ENCODE results near the gene GCSAM. TPM values are rescaled to one million over a fixed set of nuclear protein-coding genes. Genes with fewer than 3 reads are reported as not detected.

GCSAM gene
- total RNA-seq, 1 experiment from 2014 or later, result not detected

DNA sequence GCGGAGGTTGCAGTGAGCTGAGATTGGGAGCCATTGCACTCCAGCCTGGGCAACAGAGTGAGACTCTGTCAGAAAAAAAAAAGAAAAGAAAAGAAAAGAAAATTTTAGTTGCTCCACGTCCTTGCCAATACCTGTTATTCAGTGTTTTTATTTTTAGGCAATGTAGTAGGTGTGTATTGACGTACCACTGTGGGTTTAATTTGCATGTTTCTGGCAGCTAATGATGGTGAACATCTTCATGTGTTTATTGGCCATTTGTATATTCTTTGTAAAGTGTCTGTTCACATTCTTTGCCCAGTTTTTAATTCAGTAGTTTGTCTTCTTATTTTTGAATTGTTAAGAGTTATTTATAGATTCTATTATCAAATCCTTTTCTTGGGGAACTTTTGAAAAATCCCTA, 38.1 kb upstream of the GCSAM start:
- BruUV-seq (replicated peaks), result no TSS peak
- H3K36me3 ChIP-seq (ENCODE audit: low read depth), result no peaks in the 10 kb centered on the region
- no peak for DNase-seq

DNA sequence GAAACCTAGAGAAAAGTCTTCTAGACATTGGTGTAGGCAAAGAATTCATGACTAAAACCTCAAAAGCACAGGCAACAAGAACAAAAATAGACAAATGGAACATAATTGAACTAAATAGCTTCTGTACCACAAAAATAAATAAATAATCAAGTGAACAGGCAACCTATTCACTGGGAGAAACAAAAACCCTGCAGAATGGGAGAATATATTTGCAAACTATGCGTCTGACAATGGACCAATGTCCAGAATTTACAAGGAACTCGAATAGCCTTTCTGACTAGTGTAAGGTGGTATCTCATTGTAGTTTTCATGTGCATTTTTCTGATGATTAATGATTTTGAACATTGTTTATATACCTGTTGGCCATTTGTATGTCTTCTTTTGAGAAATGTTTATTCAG, 37.0 kb upstream of the GCSAM start:
- intact Hi-C loops (cut with micrococcal nuclease; ENCODE audit: unreplicated experiment), result no loop called here
- CTCF ChIA-PET, result no interaction called here

More for the DNA sequence above, 38.1 kb upstream of the GCSAM start:
- no peaks in the 10 kb centered on the region for H3K4me1 ChIP-seq (replicated peaks; ENCODE audit: insufficient read depth)
- H3F3A ChIP-seq (ENCODE audit: insufficient read depth, low read depth), result no peaks in the 10 kb centered on the region
- POLR2A ChIA-PET (ENCODE audit: unreplicated experiment), result no interaction called here
- CTCF ChIA-PET, result no interaction called here
- no peak overlapping the region for H3K4me2 ChIP-seq
- H3K27me3 ChIP-seq (ENCODE audit: insufficient read depth, low read depth), result 0 out of 2 replicates have a peak, but pooled peaks cover 10% of the 10 kb centered on the region
- no peaks in the 10 kb centered on the region for H3K79me2 ChIP-seq (ENCODE audit: low read depth)
- no peak for TF ChIP-seq EZH2 (IDR thresholded peaks at IDR 0.05; ENCODE audit: low read depth)
- TF ChIP-seq, protein P1, sequence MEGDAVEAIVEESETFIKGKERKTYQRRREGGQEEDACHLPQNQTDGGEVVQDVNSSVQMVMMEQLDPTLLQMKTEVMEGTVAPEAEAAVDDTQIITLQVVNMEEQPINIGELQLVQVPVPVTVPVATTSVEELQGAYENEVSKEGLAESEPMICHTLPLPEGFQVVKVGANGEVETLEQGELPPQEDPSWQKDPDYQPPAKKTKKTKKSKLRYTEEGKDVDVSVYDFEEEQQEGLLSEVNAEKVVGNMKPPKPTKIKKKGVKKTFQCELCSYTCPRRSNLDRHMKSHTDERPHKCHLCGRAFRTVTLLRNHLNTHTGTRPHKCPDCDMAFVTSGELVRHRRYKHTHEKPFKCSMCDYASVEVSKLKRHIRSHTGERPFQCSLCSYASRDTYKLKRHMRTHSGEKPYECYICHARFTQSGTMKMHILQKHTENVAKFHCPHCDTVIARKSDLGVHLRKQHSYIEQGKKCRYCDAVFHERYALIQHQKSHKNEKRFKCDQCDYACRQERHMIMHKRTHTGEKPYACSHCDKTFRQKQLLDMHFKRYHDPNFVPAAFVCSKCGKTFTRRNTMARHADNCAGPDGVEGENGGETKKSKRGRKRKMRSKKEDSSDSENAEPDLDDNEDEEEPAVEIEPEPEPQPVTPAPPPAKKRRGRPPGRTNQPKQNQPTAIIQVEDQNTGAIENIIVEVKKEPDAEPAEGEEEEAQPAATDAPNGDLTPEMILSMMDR (conservative IDR thresholded peaks at IDR 0.05), result no peak
- H3K27ac ChIP-seq, result no peak overlapping the region
- intact Hi-C loops (cut with micrococcal nuclease; ENCODE audit: unreplicated experiment), result no loop called here
- H2AFZ ChIP-seq, result no peak overlapping the region
- no peak overlapping the region for H3K4me3 ChIP-seq
- no peaks in the 10 kb centered on the region for H3K9me3 ChIP-seq (ENCODE audit: insufficient read depth, low read depth)
- no peaks in the 10 kb centered on the region for H3K9me2 ChIP-seq (ENCODE audit: insufficient read depth)
- H4K20me1 ChIP-seq (ENCODE audit: insufficient read depth), result no peaks in the 10 kb centered on the region

DNA sequence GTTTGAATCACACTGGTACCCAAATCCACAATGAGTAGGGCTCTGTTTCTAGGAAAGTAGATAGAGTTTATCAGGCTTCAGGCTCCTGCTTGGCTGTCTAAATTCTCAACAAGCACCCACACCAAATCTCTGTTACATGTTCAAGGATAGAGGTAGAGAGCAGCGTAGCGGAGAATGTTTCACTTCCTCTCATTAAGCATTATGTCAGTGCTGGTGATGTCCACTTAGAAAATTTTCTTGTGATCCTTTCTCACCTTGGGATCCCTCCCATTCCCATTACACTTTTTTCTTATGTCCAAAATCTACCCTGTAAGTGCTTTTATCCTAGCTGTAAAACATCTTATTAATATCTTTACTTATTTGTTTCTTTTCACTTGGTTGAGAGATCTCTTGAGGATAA, 34.7 kb upstream of the GCSAM start:
- intact Hi-C loops (cut with micrococcal nuclease; ENCODE audit: unreplicated experiment), result no loop called here
- no peak for DNase-seq
- Histone ChIP-seq H3F3A (ENCODE audit: insufficient read depth, low read depth) (no peaks in the 10 kb centered on the region), H3K4me3 (no peak overlapping the region), H3K36me3 (ENCODE audit: low read depth) (no peaks in the 10 kb centered on the region), H2AFZ (no peak overlapping the region), H3K27me3 (ENCODE audit: insufficient read depth, low read depth) (no peaks in the 10 kb centered on the region), H3K27ac (no peak overlapping the region), H3K79me2 (ENCODE audit: low read depth) (no peaks in the 10 kb centered on the region), H3K9me3 (ENCODE audit: insufficient read depth, low read depth) (no peaks in the 10 kb centered on the region), H4K20me1 (ENCODE audit: insufficient read depth) (no peaks in the 10 kb centered on the region), H3K9me2 (ENCODE audit: insufficient read depth) (no peaks in the 10 kb centered on the region), H3K4me2 (no peak overlapping the region), H3K4me1 (replicated peaks; ENCODE audit: insufficient read depth) (no peaks in the 10 kb centered on the region)
- no peak for TF ChIP-seq EZH2 (IDR thresholded peaks at IDR 0.05; ENCODE audit: low read depth)
- TF ChIP-seq, protein P1 (conservative IDR thresholded peaks at IDR 0.05), result no peak
- POLR2A ChIA-PET (ENCODE audit: unreplicated experiment), result no interaction called here
- CTCF ChIA-PET, result no interaction called here
- BruUV-seq (replicated peaks), result no TSS peak

More for the DNA sequence above, 37.0 kb upstream of the GCSAM start:
- Histone ChIP-seq H2AFZ (no peak overlapping the region), H3K27ac (no peak overlapping the region), H3K9me3 (ENCODE audit: insufficient read depth, low read depth) (no peaks in the 10 kb centered on the region), H3F3A (ENCODE audit: insufficient read depth, low read depth) (no peaks in the 10 kb centered on the region), H3K4me1 (replicated peaks; ENCODE audit: insufficient read depth) (no peaks in the 10 kb centered on the region), H3K36me3 (ENCODE audit: low read depth) (no peaks in the 10 kb centered on the region), H3K4me2 (no peak overlapping the region), H3K9me2 (ENCODE audit: insufficient read depth) (no peaks in the 10 kb centered on the region), H3K27me3 (ENCODE audit: insufficient read depth, low read depth) (0 out of 2 replicates have a peak, but pooled peaks cover 6% of the 10 kb centered on the region), H3K79me2 (ENCODE audit: low read depth) (no peaks in the 10 kb centered on the region), H4K20me1 (ENCODE audit: insufficient read depth) (no peaks in the 10 kb centered on the region), H3K4me3 (no peak overlapping the region)
- no TSS peak for BruUV-seq (replicated peaks)
- no peak for TF ChIP-seq EZH2 (IDR thresholded peaks at IDR 0.05; ENCODE audit: low read depth)
- TF ChIP-seq, protein P1 (conservative IDR thresholded peaks at IDR 0.05), result no peak
- no peak for DNase-seq
- POLR2A ChIA-PET (ENCODE audit: unreplicated experiment), result no interaction called here
